ENCODE data around the gene ARL6IP1.

ARL6IP1 gene

GRCh38 chr16:18827890-18828289, 26.5 kb upstream of the ARL6IP1 start:
- Histone ChIP-seq H3K27me3 (ENCODE audit: insufficient read depth, low read depth, severe bottlenecking) (no peaks in the 10 kb centered on the region), H3K36me3 (peaks cover 53% of the 10 kb centered on the region), H3K9me3 (ENCODE audit: severe bottlenecking) (no peaks in the 10 kb centered on the region), H3K27ac (no peak overlapping the region), H3K4me3 (ENCODE audit: low read depth, low read length) (no peak overlapping the region)
- no peak for DNase-seq
- TF ChIP-seq CTCF (IDR thresholded peaks at IDR 0.05; ENCODE audit: low read depth, low read length): no peak

- TF ChIP-seq CTCF (IDR thresholded peaks at IDR 0.05; ENCODE audit: low read depth, low read length): no peak
- H3K27ac ChIP-seq: no peak overlapping the region
- DNase-seq: no peak
- H3K4me3 ChIP-seq (ENCODE audit: low read depth, low read length): no peak overlapping the region
- H3K36me3 ChIP-seq: peaks cover 60% of the 10 kb centered on the region
- no peaks in the 10 kb centered on the region for H3K9me3 ChIP-seq (ENCODE audit: severe bottlenecking)
- no peaks in the 10 kb centered on the region for H3K27me3 ChIP-seq (ENCODE audit: insufficient read depth, low read depth, severe bottlenecking)
Measured at GRCh38 chr16:18816286-18816685, 14.9 kb upstream of the ARL6IP1 start.

- Histone ChIP-seq H3K27ac (no peak overlapping the region), H3K4me3 (ENCODE audit: low read depth, low read length) (no peak overlapping the region), H3K36me3 (peaks cover 77% of the 10 kb centered on the region), H3K27me3 (ENCODE audit: insufficient read depth, low read depth, severe bottlenecking) (no peaks in the 10 kb centered on the region), H3K9me3 (ENCODE audit: severe bottlenecking) (no peaks in the 10 kb centered on the region)
- no peak for DNase-seq
- TF ChIP-seq CTCF (IDR thresholded peaks at IDR 0.05; ENCODE audit: low read depth, low read length): no peak
Measured at GRCh38 chr16:18811925-18812324, 10.6 kb upstream of the ARL6IP1 start.

- no peak overlapping the region for H3K4me3 ChIP-seq (ENCODE audit: low read depth, low read length)
- H3K27me3 ChIP-seq (ENCODE audit: insufficient read depth, low read depth, severe bottlenecking): no peaks in the 10 kb centered on the region
- no peak for TF ChIP-seq CTCF (IDR thresholded peaks at IDR 0.05; ENCODE audit: low read depth, low read length)
- DNase-seq: no peak
- H3K36me3 ChIP-seq: peaks cover 62% of the 10 kb centered on the region
- H3K27ac ChIP-seq: no peak overlapping the region
- H3K9me3 ChIP-seq (ENCODE audit: severe bottlenecking): no peaks in the 10 kb centered on the region
Measured at GRCh38 chr16:18809165-18809564, 7.8 kb upstream of the ARL6IP1 start.

- Histone ChIP-seq H3K36me3 (peaks cover 41% of the 10 kb centered on the region), H3K27me3 (ENCODE audit: insufficient read depth, low read depth, severe bottlenecking) (no peaks in the 10 kb centered on the region), H3K4me3 (ENCODE audit: low read depth, low read length) (no peak overlapping the region), H3K27ac (no peak overlapping the region), H3K9me3 (ENCODE audit: severe bottlenecking) (no peaks in the 10 kb centered on the region)
- no peak for TF ChIP-seq CTCF (IDR thresholded peaks at IDR 0.05; ENCODE audit: low read depth, low read length)
- DNase-seq: no peak
Measured at GRCh38 chr16:18805257-18805773, 4.0 kb upstream of the ARL6IP1 start.

- peaks cover 36% of the 10 kb centered on the region for H3K36me3 ChIP-seq
- no peaks in the 10 kb centered on the region for H3K27me3 ChIP-seq (ENCODE audit: insufficient read depth, low read depth, severe bottlenecking)
- TF ChIP-seq CTCF (IDR thresholded peaks at IDR 0.05; ENCODE audit: low read depth, low read length): no peak
- no peak overlapping the region for H3K4me3 ChIP-seq (ENCODE audit: low read depth, low read length)
- peak; percentile 35 for DNase-seq
- H3K9me3 ChIP-seq (ENCODE audit: severe bottlenecking): no peaks in the 10 kb centered on the region
- peak overlapping the region; percentile 36; the same call in 1 of the 2 replicates for H3K27ac ChIP-seq
Measured at GRCh38 chr16:18804540-18804939, 3.2 kb upstream of the ARL6IP1 start.

Measured in WERI-Rb-1 (cell line).